ENCODE results near the gene HOXB3.
A peak's percentile ranks its signal among the peaks of the same experiment; 100 is the strongest.

The HOXB3 gene

GRCh38 chr17:48559840-48560817 lies 29.9 kb downstream of the HOXB3 start:
- peak overlapping the region; percentile 82 for H3K4me3 ChIP-seq (ENCODE audit: low read depth, low read length)

GRCh38 chr17:48559122-48559839 lies 30.8 kb downstream of the HOXB3 start:
- H3K4me3 ChIP-seq (ENCODE audit: low read depth, low read length): peak overlapping the region; percentile 82
- in situ Hi-C loops (cut with HindIII; ENCODE audit: low sequenced_read_pairs): no loop called here
- DNase-seq (ENCODE audit: low read depth): no peak
- peak; percentile 9 for TF ChIP-seq CTCF (IDR thresholded peaks at IDR 0.05; ENCODE audit: low read depth, low read length, missing control alignments)

More at GRCh38 chr17:48559840-48560817, 29.9 kb downstream of the HOXB3 start:
- in situ Hi-C loops (cut with HindIII; ENCODE audit: low sequenced_read_pairs): no loop called here
- DNase-seq (ENCODE audit: low read depth): no peak
- no peak for TF ChIP-seq CTCF (IDR thresholded peaks at IDR 0.05; ENCODE audit: low read depth, low read length, missing control alignments)

- peak overlapping the region; percentile 82 for H3K4me3 ChIP-seq (ENCODE audit: low read depth, low read length)
- no peak for DNase-seq (ENCODE audit: low read depth)
- TF ChIP-seq CTCF (IDR thresholded peaks at IDR 0.05; ENCODE audit: low read depth, low read length, missing control alignments): no peak
- in situ Hi-C loops (cut with HindIII; ENCODE audit: low sequenced_read_pairs): no loop called here
These were observed 31.3 kb downstream of the HOXB3 start for GRCh38 chr17:48558831-48559121.

- TF ChIP-seq CTCF (IDR thresholded peaks at IDR 0.05; ENCODE audit: low read depth, low read length, missing control alignments): no peak
- DNase-seq (ENCODE audit: low read depth): no peak
- peak overlapping the region; percentile 82 for H3K4me3 ChIP-seq (ENCODE audit: low read depth, low read length)
- in situ Hi-C loops (cut with HindIII; ENCODE audit: low sequenced_read_pairs): no loop called here
These were observed 31.8 kb downstream of the HOXB3 start for GRCh38 chr17:48558057-48558830.

- in situ Hi-C loops (cut with HindIII; ENCODE audit: low sequenced_read_pairs): no loop called here
- TF ChIP-seq CTCF (IDR thresholded peaks at IDR 0.05; ENCODE audit: low read depth, low read length, missing control alignments): no peak
- no peak for DNase-seq (ENCODE audit: low read depth)
- H3K4me3 ChIP-seq (ENCODE audit: low read depth, low read length): peak overlapping the region; percentile 82
These were observed 33.3 kb downstream of the HOXB3 start for GRCh38 chr17:48556576-48557401.

All from astrocyte of the cerebellum (primary cell).